SW 1271 (cell line): Measurements from ENCODE around the gene SCAMP2.

ENCODE experiments used
- DNase-seq, 2 experiments: peaks; one replicate each; lab custom pipeline; 2025; lab: John Stamatoyannopoulos, UW

The SCAMP2 gene

GRCh38 chr15:74794970-74795349, 78.2 kb downstream of the SCAMP2 start:
- DNase-seq, result no peak

GRCh38 chr15:74794248-74794969, 78.8 kb downstream of the SCAMP2 start:
- no peak for DNase-seq
